ENCODE results near the gene DGKI. TPM values are rescaled to one million over a fixed set of nuclear protein-coding genes. Genes with fewer than 3 reads are reported as not detected.

DGKI gene
- total RNA-seq, 6 experiments from 2014 or later: 1.2 to 2.2 (median 1.6) TPM

- no peak for TF ChIP-seq CTCF (IDR thresholded peaks at IDR 0.05)
- Mint-ChIP-seq H3K27ac (no peak overlapping the region), H3K27me3 (ENCODE audit: insufficient read depth) (no peaks in the 10 kb centered on the region; the same call in 1 of the 2 replicates), H3K4me1 (ENCODE audit: low read depth) (no peaks in the 10 kb centered on the region; the same call in 1 of the 2 replicates), H3K36me3 (ENCODE audit: low read depth) (peaks cover 15% of the 10 kb centered on the region), H3K9me3 (peaks cover 7% of the 10 kb centered on the region), H3K4me3 (no peak overlapping the region)
- DNase-seq: no peak
These were observed 57.4 kb downstream of the DGKI start for GRCh38 chr7:137789215-137789882.

GRCh38 chr7:137787301-137787976 is 59.3 kb downstream of the DGKI start:
- no peak overlapping the region for H3K4me3 Mint-ChIP-seq
- H3K27me3 Mint-ChIP-seq (ENCODE audit: insufficient read depth): no peaks in the 10 kb centered on the region
- H3K9me3 Mint-ChIP-seq: peaks cover 19% of the 10 kb centered on the region
- no peak overlapping the region for H3K27ac Mint-ChIP-seq
- no peak for DNase-seq
- H3K36me3 Mint-ChIP-seq (ENCODE audit: low read depth): peaks cover 21% of the 10 kb centered on the region
- TF ChIP-seq CTCF (IDR thresholded peaks at IDR 0.05): no peak
- H3K4me1 Mint-ChIP-seq (ENCODE audit: low read depth): no peaks in the 10 kb centered on the region; the same call in 1 of the 2 replicates

- Mint-ChIP-seq H3K27me3 (ENCODE audit: insufficient read depth) (no peaks in the 10 kb centered on the region; the same call in 1 of the 2 replicates), H3K27ac (no peak overlapping the region), H3K9me3 (peaks cover 10% of the 10 kb centered on the region), H3K4me1 (ENCODE audit: low read depth) (peaks cover 31% of the 10 kb centered on the region), H3K4me3 (no peak overlapping the region), H3K36me3 (ENCODE audit: low read depth) (peaks cover 13% of the 10 kb centered on the region)
- DNase-seq: no peak
- no peak for TF ChIP-seq CTCF (IDR thresholded peaks at IDR 0.05)
These were observed 68.3 kb downstream of the DGKI start for GRCh38 chr7:137778511-137778910.

GRCh38 chr7:137774793-137775201 is 72.0 kb downstream of the DGKI start:
- H3K36me3 Mint-ChIP-seq (ENCODE audit: low read depth): no peaks in the 10 kb centered on the region
- DNase-seq: peak; percentile 11
- H3K4me3 Mint-ChIP-seq: no peak overlapping the region
- no peak for TF ChIP-seq CTCF (IDR thresholded peaks at IDR 0.05)
- no peaks in the 10 kb centered on the region; the same call in 1 of the 2 replicates for H3K27me3 Mint-ChIP-seq (ENCODE audit: insufficient read depth)
- peak overlapping the region; percentile 76 for H3K27ac Mint-ChIP-seq
- no peaks in the 10 kb centered on the region for H3K9me3 Mint-ChIP-seq
- H3K4me1 Mint-ChIP-seq (ENCODE audit: low read depth): peaks cover 43% of the 10 kb centered on the region

- Mint-ChIP-seq H3K27ac (peak overlapping the region; percentile 87), H3K36me3 (ENCODE audit: low read depth) (peaks cover 9% of the 10 kb centered on the region; the same call in 1 of the 2 replicates), H3K27me3 (ENCODE audit: insufficient read depth) (no peaks in the 10 kb centered on the region; the same call in 1 of the 2 replicates), H3K9me3 (no peaks in the 10 kb centered on the region), H3K4me1 (ENCODE audit: low read depth) (peaks cover 60% of the 10 kb centered on the region), H3K4me3 (peak overlapping the region; percentile 45)
- DNase-seq: peak; percentile 81
- TF ChIP-seq CTCF (IDR thresholded peaks at IDR 0.05): no peak
These were observed 74.0 kb downstream of the DGKI start for GRCh38 chr7:137772748-137773147.

Measured in HFFc6 (cell line).